Liver (tissue), 9 donors: Measurements from ENCODE around the gene RAD9A. TPM values are rescaled to one million over a fixed set of nuclear protein-coding genes. Genes with fewer than 3 reads are reported as not detected.

Experiments
- DNase-seq: peaks from one replicate; pipeline ENCODE4 v3.0.0-alpha.2; 2017; ENCODE audit warnings: low spot score
- H3K27ac ChIP-seq, 2 donors: one replicate each; pipeline ENCODE4 v1.7.0; 2013; ENCODE audit warnings: inconsistent platforms in 2 of 2, low read length in 2 of 2, control low read depth in 1 of 2, low read depth in 1 of 2, mild to moderate bottlenecking in 1 of 2
- H3K27me3 ChIP-seq, 4 donors: one replicate each; pipeline versions ENCODE4 v1.6.1 to v1.7.0; 2013; ENCODE audit warnings: low read length in 3 of 4, inconsistent platforms in 1 of 4, mild to moderate bottlenecking in 1 of 4, moderate library complexity in 1 of 4; ENCODE audit not compliant: control insufficient read depth in 4 of 4, insufficient read depth in 4 of 4
- H3K36me3 ChIP-seq, 4 donors: one replicate each; pipeline versions ENCODE4 v1.6.1 to v1.7.0; 2013; ENCODE audit warnings: low read length in 3 of 4, mild to moderate bottlenecking in 3 of 4, low read depth in 1 of 4, moderate library complexity in 1 of 4; ENCODE audit not compliant: control insufficient read depth in 4 of 4, insufficient read depth in 3 of 4
- H3K4me1 ChIP-seq, 4 donors: one replicate each; pipeline versions ENCODE4 v1.6.1 to v1.7.0; 2013; ENCODE audit warnings: low read length in 3 of 4, mild to moderate bottlenecking in 3 of 4, moderate library complexity in 1 of 4; ENCODE audit not compliant: control insufficient read depth in 4 of 4, insufficient read depth in 4 of 4
- H3K4me3 ChIP-seq, 3 donors: one replicate each; pipeline versions ENCODE4 v1.6.1 to v1.7.0; 2013; ENCODE audit warnings: low read length in 3 of 3, control low read depth in 1 of 3, low read depth in 1 of 3, mild to moderate bottlenecking in 1 of 3
- H3K9ac ChIP-seq, 2 donors: one replicate each; pipeline ENCODE4 v1.7.0; 2013; ENCODE audit warnings: low read length in 2 of 2, mild to moderate bottlenecking in 2 of 2, moderate library complexity in 2 of 2, control low read depth in 1 of 2, low read depth in 1 of 2
- H3K9me3 ChIP-seq, 4 donors: one replicate each; pipeline versions ENCODE4 v1.6.1 to v1.7.0; 2013; ENCODE audit warnings: low read length in 3 of 4; ENCODE audit not compliant: control insufficient read depth in 4 of 4
- ATF3 ChIP-seq: IDR thresholded peaks from 2 replicates; pipeline ENCODE4 v1.6.1; 2016; ENCODE audit warnings: antibody characterized with exemption
- CTCF ChIP-seq: fragments of 150-350 bp; IDR thresholded peaks from 2 replicates; pipeline ENCODE4 v1.5.1; 2017; ENCODE audit warnings: improper control_type of control experiment, low read depth, low read length; ENCODE audit not compliant: missing input control
- EGR1 ChIP-seq, 2 donors: IDR thresholded peaks; 2 replicates each; pipeline ENCODE4 v1.6.1; 2016 to 2018; ENCODE audit warnings: antibody characterized with exemption in 2 of 2, low read depth in 2 of 2
- FOXA1 ChIP-seq: IDR thresholded peaks from 2 replicates; pipeline ENCODE4 v1.6.1; 2016; ENCODE audit warnings: antibody characterized with exemption
- FOXA2 ChIP-seq: IDR thresholded peaks from 2 replicates; pipeline ENCODE4 v1.6.1; 2016; ENCODE audit warnings: antibody characterized with exemption
- GABPA ChIP-seq, 2 donors: IDR thresholded peaks in 1 of 2; conservative IDR thresholded peaks in 1 of 2; 2 replicates each; pipeline ENCODE4 v1.6.1; 2016; ENCODE audit warnings: antibody characterized with exemption in 2 of 2, mild to moderate bottlenecking in 1 of 2, moderate library complexity in 1 of 2
- HNF4A ChIP-seq, 2 donors: conservative IDR thresholded peaks; 2 replicates each; pipeline ENCODE4 v1.6.1; 2016; ENCODE audit warnings: antibody characterized with exemption in 2 of 2, mild to moderate bottlenecking in 2 of 2
- HNF4G ChIP-seq: IDR thresholded peaks from 2 replicates; pipeline ENCODE4 v1.6.1; 2016; ENCODE audit warnings: antibody characterized with exemption
- JUND ChIP-seq, 2 donors: IDR thresholded peaks; 2 replicates each; pipeline ENCODE4 v1.6.1; 2016; ENCODE audit warnings: antibody characterized with exemption in 2 of 2
- MAX ChIP-seq: IDR thresholded peaks from 2 replicates; pipeline ENCODE4 v1.6.1; 2016; ENCODE audit warnings: antibody characterized with exemption
- NR2F2 ChIP-seq: IDR thresholded peaks from 2 replicates; pipeline ENCODE4 v1.6.1; 2016; ENCODE audit warnings: antibody characterized with exemption
- RAD21 ChIP-seq, 2 donors: IDR thresholded peaks; 2 replicates each; pipeline ENCODE4 v1.6.1; 2016; ENCODE audit warnings: antibody characterized with exemption in 2 of 2, mild to moderate bottlenecking in 2 of 2
- REST ChIP-seq: IDR thresholded peaks from 2 replicates; pipeline ENCODE4 v1.6.1; 2016; ENCODE audit warnings: antibody characterized with exemption, mild to moderate bottlenecking
- RXRA ChIP-seq, 2 donors: IDR thresholded peaks; 2 replicates each; pipeline ENCODE4 v1.6.1; 2017 to 2018; ENCODE audit warnings: antibody characterized with exemption in 2 of 2, mild to moderate bottlenecking in 1 of 2
- SP1 ChIP-seq: IDR thresholded peaks from 2 replicates; pipeline ENCODE4 v1.6.1; 2018; ENCODE audit warnings: antibody characterized with exemption, mild to moderate bottlenecking
- TAF1 ChIP-seq: conservative IDR thresholded peaks from 2 replicates; pipeline ENCODE4 v1.6.1; 2016; ENCODE audit warnings: antibody characterized with exemption, mild to moderate bottlenecking
- YY1 ChIP-seq: IDR thresholded peaks from 2 replicates; pipeline ENCODE4 v1.6.1; 2016; ENCODE audit warnings: antibody characterized with exemption, mild to moderate bottlenecking
- ZBTB33 ChIP-seq: IDR thresholded peaks from 2 replicates; pipeline ENCODE4 v1.6.1; 2016; ENCODE audit warnings: antibody characterized with exemption
- WGBS: extraction: QIAGEN DNeasy Blood & Tissue Kit; methylation state at CpG from one replicate; pipeline ENCODE4 v1.1.7; 2013; 5-methylcytosine and 5-hydroxymethylcytosine counted together
- polyA plus RNA-seq, 2 donors: library from polyadenylated mRNA; stranded (reverse) in 1 of 2; unstranded in 1 of 2; fragments of 200-250 nt in 1 of 2; fragments of >200 nt in 1 of 2; fragmentation: Nextera tagmentation in 1 of 2; extraction: Ambion mirVana in 1 of 2; gene quantifications; one replicate each; pipeline versions ENCODE4 v1.2.1 to v1.2.3, GENCODE V29; 2013 to 2015
- total RNA-seq, 2 donors: library from RNA; depleted of rRNA; stranded (reverse); fragments of >200 nt; gene quantifications; one replicate each; pipeline ENCODE4 v1.2.3, GENCODE V29; 2014
- donor health status: healthy.
- donor health status: healthy.
- donor health status: healthy.
- donor health status: healthy.
- donor health status: healthy.

The RAD9A gene
- total and polyA plus RNA-seq, 4 donors: 4.5 to 8.6 (median 5.6) TPM

GRCh38 chr11:67436459-67437081 lies 44.8 kb downstream of the RAD9A start:
- Histone ChIP-seq H3K36me3 (peaks cover 3 to 47% (median 8%) of the 10 kb centered on the region in 4 donors), H3K27ac (peak overlapping the region in 1 of 2 donors; percentile 31)
- DNase-seq: no peak

More at GRCh38 chr11:67436459-67437081, 44.8 kb downstream of the RAD9A start:
- WGBS: 57% methylated on average over 6 of the region's 6 CpGs
- Histone ChIP-seq H3K9ac (peak overlapping the region in 1 of 2 donors; percentile 53), H3K4me1 (peaks cover 0 to 12% (median 3%) of the 10 kb centered on the region in 4 donors), H3K4me3 (peak overlapping the region in 1 of 3 donors; percentile 7), H3K9me3 (no peaks in the 10 kb centered on the region), H3K27me3 (no peaks in the 10 kb centered on the region)
- no peak for TF ChIP-seq HNF4A (conservative IDR thresholded peaks at IDR 0.05)
- no peak for TF ChIP-seq ZBTB33
- TF ChIP-seq NR2F2: no peak
- no peak for TF ChIP-seq CTCF
- TF ChIP-seq GABPA (IDR thresholded peaks at IDR 0.05 in 1 of 2, conservative IDR thresholded peaks at IDR 0.05 in 1 of 2): no peak
- TF ChIP-seq JUND (IDR thresholded peaks at IDR 0.05): no peak
- no peak for TF ChIP-seq FOXA1
- no peak for TF ChIP-seq FOXA2
- no peak for TF ChIP-seq REST
- no peak for TF ChIP-seq EGR1 (IDR thresholded peaks at IDR 0.05; ENCODE audit: low read depth in 2 of 2)
- no peak for TF ChIP-seq HNF4G
- no peak for TF ChIP-seq TAF1
- TF ChIP-seq RAD21 (IDR thresholded peaks at IDR 0.05): no peak
- no peak for TF ChIP-seq RXRA (IDR thresholded peaks at IDR 0.05)
- no peak for TF ChIP-seq MAX
- no peak for TF ChIP-seq ATF3
- TF ChIP-seq SP1: no peak
- TF ChIP-seq YY1: no peak
